Activated naive CD8-positive, alpha-beta T cell treated with anti-CD3 and anti-CD28 coated beads, Interleukin-2, amount 10 ng/mL, durations not matched to agents 7 days and 5 days (primary cell): ENCODE results near the gene UNC79. TPM values are rescaled to one million over a fixed set of nuclear protein-coding genes. Genes with fewer than 3 reads are reported as not detected.

Experiments
- ATAC-seq: fragments of 150-1000 bp; cut with Tn5 transposase; one replicate; pipeline ENCODE4 v1.10.0; 2021; ENCODE audit warnings: low read depth, moderate library complexity
- POLR2A ChIA-PET: fragments of 350-600 bp; sonication (Branson Sonifier 250); formaldehyde crosslinking; loops from one replicate; lab custom pipeline; 2021; ENCODE audit warnings: antibody characterized with exemption; lab: Charles Lee
- DNase-seq: peaks from one replicate; pipeline ENCODE4 v3.0.0; 2021
- H3K27ac Mint-ChIP-seq: one replicate; pipeline ENCODE4 v1.8.0; 2022; ENCODE audit warnings: mild to moderate bottlenecking, mixed read lengths
- H3K27me3 Mint-ChIP-seq: one replicate; pipeline ENCODE4 v1.8.0; 2022; ENCODE audit warnings: mild to moderate bottlenecking, moderate library complexity, mixed read lengths
- H3K36me3 Mint-ChIP-seq: one replicate; pipeline ENCODE4 v1.8.0; 2021; ENCODE audit warnings: mild to moderate bottlenecking, mixed read lengths
- H3K4me1 Mint-ChIP-seq: one replicate; pipeline ENCODE4 v1.8.0; 2021; ENCODE audit warnings: mixed read lengths
- H3K4me3 Mint-ChIP-seq: one replicate; pipeline ENCODE4 v1.8.0; 2022; ENCODE audit warnings: mild to moderate bottlenecking, moderate library complexity, mixed read lengths
- H3K9me3 Mint-ChIP-seq: one replicate; pipeline ENCODE4 v1.8.0; 2021; ENCODE audit warnings: mixed read lengths
- total RNA-seq, 2 experiments: library from RNA; stranded (reverse); gene quantifications; one replicate each; pipeline ENCODE4 v1.2.3, GENCODE V29; 2021

Gene UNC79
- total RNA-seq, 2 experiments from 2014 or later = not detected

- Mint-ChIP-seq H3K4me1 (no peaks in the 10 kb centered on the region), H3K9me3 (no peaks in the 10 kb centered on the region), H3K36me3 (no peaks in the 10 kb centered on the region), H3K27ac (no peak overlapping the region), H3K4me3 (no peak overlapping the region), H3K27me3 (no peaks in the 10 kb centered on the region)
- ATAC-seq = no peak
- POLR2A ChIA-PET = no interaction called here
- no peak for DNase-seq
Measured at GRCh38 chr14:93727917-93728650, 297.3 kb downstream of the UNC79 start.

- no peak for ATAC-seq
- H3K4me1 Mint-ChIP-seq = no peaks in the 10 kb centered on the region
- H3K27ac Mint-ChIP-seq = no peak overlapping the region
- H3K27me3 Mint-ChIP-seq = no peaks in the 10 kb centered on the region
- POLR2A ChIA-PET = no interaction called here
- DNase-seq = no peak
- no peak overlapping the region for H3K4me3 Mint-ChIP-seq
- H3K36me3 Mint-ChIP-seq = no peaks in the 10 kb centered on the region
- H3K9me3 Mint-ChIP-seq = no peaks in the 10 kb centered on the region
Measured at GRCh38 chr14:93728651-93729016, 297.9 kb downstream of the UNC79 start.

- H3K36me3 Mint-ChIP-seq = no peaks in the 10 kb centered on the region
- H3K27me3 Mint-ChIP-seq = no peaks in the 10 kb centered on the region
- H3K4me3 Mint-ChIP-seq = no peak overlapping the region
- no peak overlapping the region for H3K27ac Mint-ChIP-seq
- ATAC-seq = no peak
- DNase-seq = no peak
- H3K4me1 Mint-ChIP-seq = no peaks in the 10 kb centered on the region
- POLR2A ChIA-PET = no interaction called here
- no peaks in the 10 kb centered on the region for H3K9me3 Mint-ChIP-seq
Measured at GRCh38 chr14:93729993-93730392, 299.3 kb downstream of the UNC79 start.

- no peak for ATAC-seq
- Mint-ChIP-seq H3K36me3 (no peaks in the 10 kb centered on the region), H3K4me1 (no peaks in the 10 kb centered on the region), H3K27ac (no peak overlapping the region), H3K27me3 (no peaks in the 10 kb centered on the region), H3K9me3 (no peaks in the 10 kb centered on the region), H3K4me3 (no peak overlapping the region)
- DNase-seq = no peak
- POLR2A ChIA-PET = no interaction called here
Measured at GRCh38 chr14:93731753-93732152, 301.0 kb downstream of the UNC79 start.

GRCh38 chr14:93732524-93732923 is 301.8 kb downstream of the UNC79 start:
- H3K27ac Mint-ChIP-seq = no peak overlapping the region
- ATAC-seq (no peak), DNase-seq (no peak)
- H3K36me3 Mint-ChIP-seq = no peaks in the 10 kb centered on the region
- H3K9me3 Mint-ChIP-seq = no peaks in the 10 kb centered on the region
- H3K4me3 Mint-ChIP-seq = no peak overlapping the region
- no peaks in the 10 kb centered on the region for H3K27me3 Mint-ChIP-seq
- no peaks in the 10 kb centered on the region for H3K4me1 Mint-ChIP-seq
- POLR2A ChIA-PET = no interaction called here

- Mint-ChIP-seq H3K4me3 (no peak overlapping the region), H3K36me3 (no peaks in the 10 kb centered on the region), H3K9me3 (no peaks in the 10 kb centered on the region), H3K27me3 (no peaks in the 10 kb centered on the region), H3K4me1 (no peaks in the 10 kb centered on the region), H3K27ac (no peak overlapping the region)
- no peak for DNase-seq
- no peak for ATAC-seq
- POLR2A ChIA-PET = no interaction called here
Measured at GRCh38 chr14:93733231-93733630, 302.5 kb downstream of the UNC79 start.

- no peaks in the 10 kb centered on the region for H3K36me3 Mint-ChIP-seq
- ATAC-seq = no peak
- POLR2A ChIA-PET = no interaction called here
- H3K9me3 Mint-ChIP-seq = no peaks in the 10 kb centered on the region
- no peaks in the 10 kb centered on the region for H3K27me3 Mint-ChIP-seq
- DNase-seq = no peak
- H3K27ac Mint-ChIP-seq = no peak overlapping the region
- no peaks in the 10 kb centered on the region for H3K4me1 Mint-ChIP-seq
- no peak overlapping the region for H3K4me3 Mint-ChIP-seq
Measured at GRCh38 chr14:93733631-93734030, 302.9 kb downstream of the UNC79 start.

GRCh38 chr14:93734086-93734822 is 303.5 kb downstream of the UNC79 start:
- no peak overlapping the region for H3K27ac Mint-ChIP-seq
- ATAC-seq (no peak), DNase-seq (no peak)
- H3K4me3 Mint-ChIP-seq = no peak overlapping the region
- POLR2A ChIA-PET = no interaction called here
- H3K36me3 Mint-ChIP-seq = no peaks in the 10 kb centered on the region
- H3K9me3 Mint-ChIP-seq = no peaks in the 10 kb centered on the region
- no peaks in the 10 kb centered on the region for H3K4me1 Mint-ChIP-seq
- H3K27me3 Mint-ChIP-seq = no peaks in the 10 kb centered on the region

GRCh38 chr14:93735206-93735605 is 304.5 kb downstream of the UNC79 start:
- Mint-ChIP-seq H3K36me3 (no peaks in the 10 kb centered on the region), H3K27me3 (no peaks in the 10 kb centered on the region), H3K4me1 (no peaks in the 10 kb centered on the region), H3K27ac (no peak overlapping the region), H3K4me3 (no peak overlapping the region), H3K9me3 (no peaks in the 10 kb centered on the region)
- no peak for ATAC-seq
- DNase-seq = no peak
- POLR2A ChIA-PET = no interaction called here

- no peaks in the 10 kb centered on the region for H3K9me3 Mint-ChIP-seq
- POLR2A ChIA-PET = no interaction called here
- no peaks in the 10 kb centered on the region for H3K36me3 Mint-ChIP-seq
- no peak overlapping the region for H3K4me3 Mint-ChIP-seq
- H3K4me1 Mint-ChIP-seq = no peaks in the 10 kb centered on the region
- DNase-seq (no peak), ATAC-seq (no peak)
- no peak overlapping the region for H3K27ac Mint-ChIP-seq
- H3K27me3 Mint-ChIP-seq = no peaks in the 10 kb centered on the region
Measured at GRCh38 chr14:93736378-93737014, 305.8 kb downstream of the UNC79 start.

GRCh38 chr14:93737634-93738033 is 306.9 kb downstream of the UNC79 start:
- ATAC-seq = no peak

GRCh38 chr14:93741556-93742230 is 311.0 kb downstream of the UNC79 start:
- Mint-ChIP-seq H3K36me3 (no peaks in the 10 kb centered on the region), H3K9me3 (no peaks in the 10 kb centered on the region), H3K4me1 (no peaks in the 10 kb centered on the region), H3K27ac (no peak overlapping the region), H3K27me3 (no peaks in the 10 kb centered on the region), H3K4me3 (no peak overlapping the region)
- POLR2A ChIA-PET = no interaction called here
- DNase-seq = no peak
- no peak for ATAC-seq

More at GRCh38 chr14:93737634-93738033, 306.9 kb downstream of the UNC79 start:
- Mint-ChIP-seq H3K27me3 (no peaks in the 10 kb centered on the region), H3K36me3 (no peaks in the 10 kb centered on the region), H3K4me1 (no peaks in the 10 kb centered on the region), H3K27ac (no peak overlapping the region), H3K4me3 (no peak overlapping the region), H3K9me3 (no peaks in the 10 kb centered on the region)
- POLR2A ChIA-PET = no interaction called here
- no peak for DNase-seq

- ATAC-seq = no peak
- no peak overlapping the region for H3K27ac Mint-ChIP-seq
- H3K36me3 Mint-ChIP-seq = no peaks in the 10 kb centered on the region
- POLR2A ChIA-PET = no interaction called here
- H3K27me3 Mint-ChIP-seq = no peaks in the 10 kb centered on the region
- no peaks in the 10 kb centered on the region for H3K9me3 Mint-ChIP-seq
- H3K4me1 Mint-ChIP-seq = no peaks in the 10 kb centered on the region
- H3K4me3 Mint-ChIP-seq = no peak overlapping the region
- DNase-seq = no peak
Measured at GRCh38 chr14:93742761-93743160, 312.0 kb downstream of the UNC79 start.
